GM23338 (cell line): ENCODE measurements around the gene RASSF1. TPM values are rescaled to one million over a fixed set of nuclear protein-coding genes. Genes with fewer than 3 reads are reported as not detected.
A peak's percentile ranks its signal among the peaks of the same experiment; 100 is the strongest.

Experiments used
- ATAC-seq: fragments of 200-7000 bp; cut with Tn5 transposase; 3 replicates; pipeline ENCODE4 v1.9.1; 2020
- DNase-seq: peaks from one replicate; pipeline ENCODE4 v3.0.0-alpha.2; 2015; ENCODE audit warnings: low spot score
- H2AFZ ChIP-seq: fragments of 200-600 bp; sonication (generic); 2 replicates; pipeline ENCODE4 v1.8.0; 2016; ENCODE audit warnings: antibody characterized with exemption, mild to moderate bottlenecking, moderate library complexity
- H3F3A ChIP-seq: fragments of 200-600 bp; sonication (generic); replicated peaks from 2 replicates; pipeline ENCODE4 v1.8.0; 2017; ENCODE audit warnings: antibody characterized with exemption, mixed run types, low read depth
- H3K27ac ChIP-seq: fragments of 200-600 bp; sonication (generic); 2 replicates; pipeline ENCODE4 v1.6.1; 2016; ENCODE audit warnings: low read depth
- H3K27me3 ChIP-seq: fragments of 200-600 bp; sonication (generic); 2 replicates; pipeline ENCODE4 v1.8.0; 2016; ENCODE audit warnings: mild to moderate bottlenecking, mixed run types, moderate library complexity; ENCODE audit not compliant: insufficient read depth
- H3K36me3 ChIP-seq: fragments of 200-600 bp; sonication (generic); 2 replicates; pipeline ENCODE4 v1.8.0; 2016; ENCODE audit warnings: mild to moderate bottlenecking; ENCODE audit not compliant: insufficient read depth
- H3K4me1 ChIP-seq: fragments of 200-600 bp; sonication (generic); 2 replicates; pipeline ENCODE4 v1.8.0; 2016; ENCODE audit warnings: mild to moderate bottlenecking, moderate library complexity; ENCODE audit not compliant: insufficient read depth
- H3K4me2 ChIP-seq: fragments of 200-600 bp; sonication (generic); 2 replicates; pipeline ENCODE4 v1.7.1; 2017; ENCODE audit warnings: mixed run types
- H3K4me3 ChIP-seq: fragments of 200-600 bp; sonication (generic); 2 replicates; pipeline ENCODE4 v1.6.1; 2016; ENCODE audit warnings: mixed run types
- H3K79me2 ChIP-seq: fragments of 200-600 bp; sonication (generic); replicated peaks from 2 replicates; pipeline ENCODE4 v1.8.0; 2017; ENCODE audit warnings: mild to moderate bottlenecking; ENCODE audit not compliant: insufficient read depth
- H3K9me2 ChIP-seq: fragments of 200-600 bp; sonication (generic); 2 replicates; pipeline ENCODE4 v1.8.0; 2017; ENCODE audit not compliant: insufficient read depth
- H4K20me1 ChIP-seq: fragments of 200-600 bp; sonication (generic); replicated peaks from 2 replicates; pipeline ENCODE4 v1.8.0; 2017; ENCODE audit warnings: mild to moderate bottlenecking; ENCODE audit not compliant: insufficient read depth
- H3K27ac Mint-ChIP-seq: 2 replicates; pipeline ENCODE4 v1.8.0; 2020; ENCODE audit warnings: inconsistent platforms, mild to moderate bottlenecking, moderate library complexity, mixed read lengths
- H3K27me3 Mint-ChIP-seq: 3 replicates; pipeline ENCODE4 v1.8.0; 2022; ENCODE audit warnings: low read depth, mild to moderate bottlenecking, moderate library complexity, mixed read lengths, inconsistent platforms; ENCODE audit not compliant: insufficient read depth, poor library complexity
- H3K36me3 Mint-ChIP-seq: 3 replicates; pipeline ENCODE4 v1.8.0; 2021; ENCODE audit warnings: low read depth, mild to moderate bottlenecking, inconsistent platforms, moderate library complexity, mixed read lengths
- H3K4me1 Mint-ChIP-seq: 3 replicates; pipeline ENCODE4 v1.8.0; 2020; ENCODE audit warnings: mild to moderate bottlenecking, inconsistent platforms, mixed read lengths
- H3K4me3 Mint-ChIP-seq: 3 replicates; pipeline ENCODE4 v1.8.0; 2021; ENCODE audit warnings: moderate library complexity, mild to moderate bottlenecking, inconsistent platforms, mixed read lengths
- H3K9me3 Mint-ChIP-seq: 3 replicates; pipeline ENCODE4 v1.8.0; 2020; ENCODE audit warnings: moderate library complexity, mild to moderate bottlenecking, inconsistent platforms, mixed read lengths
- CTCF ChIP-seq, 2 experiments: fragments of 200-600 bp in 1 of 2; sonication (generic) in 1 of 2; conservative IDR thresholded peaks; 2 replicates each; pipeline versions ENCODE4 v1.5.1 to v1.6.1; 2016 to 2017; ENCODE audit warnings: antibody characterized with exemption in 2 of 2, low read depth in 2 of 2, mild to moderate bottlenecking in 2 of 2, moderate library complexity in 1 of 2
- EZH2 ChIP-seq: fragments of 200-600 bp; sonication (generic); IDR thresholded peaks from one replicate; pipeline ENCODE4 v1.8.0; 2017; ENCODE audit warnings: antibody characterized with exemption, mild to moderate bottlenecking, low read depth; ENCODE audit not compliant: unreplicated experiment
- EZH2phosphoT487 ChIP-seq: fragments of 200-600 bp; sonication (generic); IDR thresholded peaks from one replicate; pipeline ENCODE4 v1.8.1; 2018; ENCODE audit warnings: antibody characterized with exemption; ENCODE audit not compliant: unreplicated experiment
- JUNB ChIP-seq: IDR thresholded peaks from one replicate; pipeline ENCODE4 v1.6.1; 2016; ENCODE audit warnings: antibody characterized with exemption; ENCODE audit not compliant: unreplicated experiment
- NANOG ChIP-seq: IDR thresholded peaks from 2 replicates; pipeline ENCODE4 v1.6.1; 2016; ENCODE audit warnings: antibody characterized with exemption, borderline replicate concordance
- POLR2AphosphoS5 ChIP-seq: IDR thresholded peaks from 2 replicates; pipeline ENCODE4 v1.6.1; 2016; ENCODE audit warnings: antibody characterized with exemption, low read depth
- STAT1 ChIP-seq: IDR thresholded peaks from one replicate; pipeline ENCODE4 v1.6.1; 2016; ENCODE audit warnings: antibody characterized with exemption; ENCODE audit not compliant: unreplicated experiment
- ZNF114 ChIP-seq: fragments of 250-450 bp; sonication (Bioruptor Pico); IDR thresholded peaks from 2 replicates; pipeline ENCODE4 v1.5.0; 2020; ENCODE audit warnings: mild to moderate bottlenecking, moderate library complexity
- ZNF331 ChIP-seq: fragments of 250-450 bp; sonication (Bioruptor Pico); IDR thresholded peaks from 2 replicates; pipeline ENCODE4 v1.5.0; 2020; ENCODE audit warnings: low read depth, mild to moderate bottlenecking, moderate library complexity
- polyA plus RNA-seq: library from polyadenylated mRNA; unstranded; fragments of >200 nt; fragmentation: Nextera tagmentation; extraction: Ambion mirVana; gene quantifications from 2 replicates; pipeline ENCODE4 v1.2.1, GENCODE V29; 2016
- total RNA-seq: library from RNA; depleted of rRNA; stranded (reverse); fragments of >200 nt; shearing (Covaris generic); gene quantifications from 2 replicates; pipeline ENCODE4 v1.2.3, GENCODE V29; 2014
- TF ChIP-seq, protein P1 (sequence below): fragments of 250-450 bp; sonication (Bioruptor Pico); IDR thresholded peaks from 2 replicates; pipeline ENCODE4 v1.5.0; 2020; ENCODE audit warnings: mild to moderate bottlenecking, moderate library complexity
- TF ChIP-seq, protein P2 (sequence below): IDR thresholded peaks from one replicate; pipeline ENCODE4 v1.6.1; 2018; ENCODE audit warnings: antibody characterized with exemption; ENCODE audit not compliant: unreplicated experiment

RASSF1 gene
- total and polyA plus RNA-seq, 2 experiments from 2014 or later = 9.6 to 15.7 TPM

- TF ChIP-seq, protein P1, sequence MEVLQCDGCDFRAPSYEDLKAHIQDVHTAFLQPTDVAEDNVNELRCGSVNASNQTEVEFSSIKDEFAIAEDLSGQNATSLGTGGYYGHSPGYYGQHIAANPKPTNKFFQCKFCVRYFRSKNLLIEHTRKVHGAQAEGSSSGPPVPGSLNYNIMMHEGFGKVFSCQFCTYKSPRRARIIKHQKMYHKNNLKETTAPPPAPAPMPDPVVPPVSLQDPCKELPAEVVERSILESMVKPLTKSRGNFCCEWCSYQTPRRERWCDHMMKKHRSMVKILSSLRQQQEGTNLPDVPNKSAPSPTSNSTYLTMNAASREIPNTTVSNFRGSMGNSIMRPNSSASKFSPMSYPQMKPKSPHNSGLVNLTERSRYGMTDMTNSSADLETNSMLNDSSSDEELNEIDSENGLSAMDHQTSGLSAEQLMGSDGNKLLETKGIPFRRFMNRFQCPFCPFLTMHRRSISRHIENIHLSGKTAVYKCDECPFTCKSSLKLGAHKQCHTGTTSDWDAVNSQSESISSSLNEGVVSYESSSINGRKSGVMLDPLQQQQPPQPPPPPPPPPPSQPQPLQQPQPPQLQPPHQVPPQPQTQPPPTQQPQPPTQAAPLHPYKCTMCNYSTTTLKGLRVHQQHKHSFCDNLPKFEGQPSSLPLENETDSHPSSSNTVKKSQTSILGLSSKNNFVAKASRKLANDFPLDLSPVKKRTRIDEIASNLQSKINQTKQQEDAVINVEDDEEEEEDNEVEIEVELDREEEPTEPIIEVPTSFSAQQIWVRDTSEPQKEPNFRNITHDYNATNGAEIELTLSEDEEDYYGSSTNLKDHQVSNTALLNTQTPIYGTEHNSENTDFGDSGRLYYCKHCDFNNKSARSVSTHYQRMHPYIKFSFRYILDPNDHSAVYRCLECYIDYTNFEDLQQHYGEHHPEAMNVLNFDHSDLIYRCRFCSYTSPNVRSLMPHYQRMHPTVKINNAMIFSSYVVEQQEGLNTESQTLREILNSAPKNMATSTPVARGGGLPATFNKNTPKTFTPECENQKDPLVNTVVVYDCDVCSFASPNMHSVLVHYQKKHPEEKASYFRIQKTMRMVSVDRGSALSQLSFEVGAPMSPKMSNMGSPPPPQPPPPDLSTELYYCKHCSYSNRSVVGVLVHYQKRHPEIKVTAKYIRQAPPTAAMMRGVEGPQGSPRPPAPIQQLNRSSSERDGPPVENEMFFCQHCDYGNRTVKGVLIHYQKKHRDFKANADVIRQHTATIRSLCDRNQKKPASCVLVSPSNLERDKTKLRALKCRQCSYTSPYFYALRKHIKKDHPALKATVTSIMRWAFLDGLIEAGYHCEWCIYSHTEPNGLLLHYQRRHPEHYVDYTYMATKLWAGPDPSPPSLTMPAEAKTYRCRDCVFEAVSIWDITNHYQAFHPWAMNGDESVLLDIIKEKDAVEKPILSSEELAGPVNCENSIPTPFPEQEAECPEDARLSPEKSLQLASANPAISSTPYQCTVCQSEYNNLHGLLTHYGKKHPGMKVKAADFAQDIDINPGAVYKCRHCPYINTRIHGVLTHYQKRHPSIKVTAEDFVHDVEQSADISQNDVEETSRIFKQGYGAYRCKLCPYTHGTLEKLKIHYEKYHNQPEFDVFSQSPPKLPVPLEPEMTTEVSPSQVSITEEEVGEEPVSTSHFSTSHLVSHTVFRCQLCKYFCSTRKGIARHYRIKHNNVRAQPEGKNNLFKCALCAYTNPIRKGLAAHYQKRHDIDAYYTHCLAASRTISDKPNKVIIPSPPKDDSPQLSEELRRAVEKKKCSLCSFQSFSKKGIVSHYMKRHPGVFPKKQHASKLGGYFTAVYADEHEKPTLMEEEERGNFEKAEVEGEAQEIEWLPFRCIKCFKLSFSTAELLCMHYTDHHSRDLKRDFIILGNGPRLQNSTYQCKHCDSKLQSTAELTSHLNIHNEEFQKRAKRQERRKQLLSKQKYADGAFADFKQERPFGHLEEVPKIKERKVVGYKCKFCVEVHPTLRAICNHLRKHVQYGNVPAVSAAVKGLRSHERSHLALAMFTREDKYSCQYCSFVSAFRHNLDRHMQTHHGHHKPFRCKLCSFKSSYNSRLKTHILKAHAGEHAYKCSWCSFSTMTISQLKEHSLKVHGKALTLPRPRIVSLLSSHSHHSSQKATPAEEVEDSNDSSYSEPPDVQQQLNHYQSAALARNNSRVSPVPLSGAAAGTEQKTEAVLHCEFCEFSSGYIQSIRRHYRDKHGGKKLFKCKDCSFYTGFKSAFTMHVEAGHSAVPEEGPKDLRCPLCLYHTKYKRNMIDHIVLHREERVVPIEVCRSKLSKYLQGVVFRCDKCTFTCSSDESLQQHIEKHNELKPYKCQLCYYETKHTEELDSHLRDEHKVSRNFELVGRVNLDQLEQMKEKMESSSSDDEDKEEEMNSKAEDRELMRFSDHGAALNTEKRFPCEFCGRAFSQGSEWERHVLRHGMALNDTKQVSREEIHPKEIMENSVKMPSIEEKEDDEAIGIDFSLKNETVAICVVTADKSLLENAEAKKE (CRISPR knock-in tag) = no peak
- TF ChIP-seq EZH2phosphoT487 = no peak
- TF ChIP-seq NANOG = no peak
- no peak for TF ChIP-seq STAT1
These were observed 10.1 kb upstream of the RASSF1 start, which contains the start of the genes CYB561D2 and NPRL2 (continued) for GRCh38 chr3:50350527-50351322.

DNA sequence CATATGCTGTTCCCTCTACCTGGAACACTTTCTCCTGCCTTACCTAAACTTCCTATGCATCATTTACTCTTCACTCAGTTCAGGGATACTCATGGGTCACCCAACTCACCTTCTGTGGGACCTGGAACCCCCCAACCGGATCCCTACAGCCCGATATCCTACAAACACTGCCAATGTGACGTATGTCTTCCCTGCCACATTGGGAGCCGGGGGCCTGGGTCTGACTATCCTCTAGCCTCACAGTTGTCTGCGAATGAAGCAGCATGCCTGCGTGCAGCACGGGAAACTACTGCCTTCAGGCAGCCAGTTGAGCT, 9.5 kb upstream of the RASSF1 start:
- Mint-ChIP-seq H3K36me3 (peaks cover 12% of the 10 kb centered on the region), H3K27me3 (peaks cover 18% of the 10 kb centered on the region), H3K4me3 (peak overlapping the region; percentile 95), H3K4me1 (peaks cover 16% of the 10 kb centered on the region), H3K9me3 (no peaks in the 10 kb centered on the region), H3K27ac (peak overlapping the region; percentile 93; the same call in 1 of the 2 replicates)
- Histone ChIP-seq H3K79me2 (no peaks in the 10 kb centered on the region), H3K4me3 (peak overlapping the region; percentile 67), H2AFZ (peak overlapping the region; percentile 98), H3K36me3 (no peaks in the 10 kb centered on the region), H3F3A (0 out of 2 replicates have a peak, but pooled peaks cover 8% of the 10 kb centered on the region), H3K9me2 (no peaks in the 10 kb centered on the region), H3K27ac (no peak overlapping the region), H4K20me1 (no peaks in the 10 kb centered on the region; the same call in 1 of the 2 replicates), H3K4me1 (peaks cover 3% of the 10 kb centered on the region; the same call in 1 of the 2 replicates), H3K27me3 (peaks cover 15% of the 10 kb centered on the region), H3K4me2 (peak overlapping the region; percentile 99)
- DNase-seq (no peak), ATAC-seq (no peak; the same call in 2 of the 3 replicates)
- no peak for TF ChIP-seq ZNF114
- TF ChIP-seq EZH2 = no peak
- TF ChIP-seq ZNF331 (CRISPR knock-in tag) = no peak
- no peak for TF ChIP-seq CTCF (conservative IDR thresholded peaks at IDR 0.05; ENCODE audit: low read depth in 2 of 2)
- TF ChIP-seq JUNB = no peak
- TF ChIP-seq, protein P2, sequence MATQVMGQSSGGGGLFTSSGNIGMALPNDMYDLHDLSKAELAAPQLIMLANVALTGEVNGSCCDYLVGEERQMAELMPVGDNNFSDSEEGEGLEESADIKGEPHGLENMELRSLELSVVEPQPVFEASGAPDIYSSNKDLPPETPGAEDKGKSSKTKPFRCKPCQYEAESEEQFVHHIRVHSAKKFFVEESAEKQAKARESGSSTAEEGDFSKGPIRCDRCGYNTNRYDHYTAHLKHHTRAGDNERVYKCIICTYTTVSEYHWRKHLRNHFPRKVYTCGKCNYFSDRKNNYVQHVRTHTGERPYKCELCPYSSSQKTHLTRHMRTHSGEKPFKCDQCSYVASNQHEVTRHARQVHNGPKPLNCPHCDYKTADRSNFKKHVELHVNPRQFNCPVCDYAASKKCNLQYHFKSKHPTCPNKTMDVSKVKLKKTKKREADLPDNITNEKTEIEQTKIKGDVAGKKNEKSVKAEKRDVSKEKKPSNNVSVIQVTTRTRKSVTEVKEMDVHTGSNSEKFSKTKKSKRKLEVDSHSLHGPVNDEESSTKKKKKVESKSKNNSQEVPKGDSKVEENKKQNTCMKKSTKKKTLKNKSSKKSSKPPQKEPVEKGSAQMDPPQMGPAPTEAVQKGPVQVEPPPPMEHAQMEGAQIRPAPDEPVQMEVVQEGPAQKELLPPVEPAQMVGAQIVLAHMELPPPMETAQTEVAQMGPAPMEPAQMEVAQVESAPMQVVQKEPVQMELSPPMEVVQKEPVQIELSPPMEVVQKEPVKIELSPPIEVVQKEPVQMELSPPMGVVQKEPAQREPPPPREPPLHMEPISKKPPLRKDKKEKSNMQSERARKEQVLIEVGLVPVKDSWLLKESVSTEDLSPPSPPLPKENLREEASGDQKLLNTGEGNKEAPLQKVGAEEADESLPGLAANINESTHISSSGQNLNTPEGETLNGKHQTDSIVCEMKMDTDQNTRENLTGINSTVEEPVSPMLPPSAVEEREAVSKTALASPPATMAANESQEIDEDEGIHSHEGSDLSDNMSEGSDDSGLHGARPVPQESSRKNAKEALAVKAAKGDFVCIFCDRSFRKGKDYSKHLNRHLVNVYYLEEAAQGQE = no peak
- TF ChIP-seq STAT1 = no peak
- no peak for TF ChIP-seq POLR2AphosphoS5
- no peak for TF ChIP-seq EZH2phosphoT487
